BE2C (cell line): Measurements from ENCODE around the gene HOTAIR.

ENCODE experiments used
- DNase-seq: peaks from one replicate; pipeline ENCODE4 v3.0.0-alpha.2; 2020
- H3K27me3 ChIP-seq: fragments of 250-450 bp; sonication (Bioruptor Pico); 2 replicates; pipeline ENCODE4 v1.5.1; 2020; ENCODE audit warnings: mild to moderate bottlenecking
- H3K36me3 ChIP-seq: fragments of 250-450 bp; sonication (Bioruptor Pico); 2 replicates; pipeline ENCODE4 v1.5.1; 2020; ENCODE audit warnings: mild to moderate bottlenecking
- H3K4me1 ChIP-seq: fragments of 250-450 bp; sonication (Bioruptor Pico); 2 replicates; pipeline ENCODE4 v1.5.1; 2020
- H3K4me3 ChIP-seq: 2 replicates; pipeline ENCODE4 v1.5.1; 2011; ENCODE audit warnings: low read depth, low read length
- H3K9me3 ChIP-seq: fragments of 250-450 bp; sonication (Bioruptor Pico); 2 replicates; pipeline ENCODE4 v1.5.1; 2020
- TF ChIP-seq, protein P1 (sequence below): IDR thresholded peaks from 2 replicates; pipeline ENCODE4 v1.5.1; 2012; ENCODE audit warnings: mild to moderate bottlenecking, low read depth, low read length

HOTAIR gene

DNA sequence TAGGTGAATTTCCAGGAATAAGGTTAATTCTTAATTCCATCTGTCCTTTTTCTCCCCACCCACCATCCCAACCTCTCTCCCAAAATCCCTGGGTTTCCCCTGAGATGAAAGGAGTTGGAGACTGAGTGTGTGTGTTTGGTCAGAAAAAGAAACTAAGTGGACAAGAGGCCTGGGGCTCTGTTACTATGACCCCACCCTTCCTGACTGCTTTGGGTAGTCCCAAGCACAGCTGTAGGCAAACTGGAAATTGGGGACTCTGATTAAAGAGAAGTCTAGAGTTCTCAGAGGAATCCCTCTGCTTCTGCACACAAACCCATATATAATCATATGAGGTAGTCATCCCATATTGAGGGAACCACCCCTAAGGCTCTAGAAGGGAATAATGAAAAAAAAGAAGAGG, 27.0 kb downstream of the HOTAIR start:
- Histone ChIP-seq H3K9me3 (no peaks in the 10 kb centered on the region), H3K4me3 (no peak overlapping the region), H3K4me1 (no peaks in the 10 kb centered on the region; the same call in 1 of the 2 replicates), H3K36me3 (no peaks in the 10 kb centered on the region), H3K27me3 (peaks cover 100% of the 10 kb centered on the region)
- TF ChIP-seq, protein P1, sequence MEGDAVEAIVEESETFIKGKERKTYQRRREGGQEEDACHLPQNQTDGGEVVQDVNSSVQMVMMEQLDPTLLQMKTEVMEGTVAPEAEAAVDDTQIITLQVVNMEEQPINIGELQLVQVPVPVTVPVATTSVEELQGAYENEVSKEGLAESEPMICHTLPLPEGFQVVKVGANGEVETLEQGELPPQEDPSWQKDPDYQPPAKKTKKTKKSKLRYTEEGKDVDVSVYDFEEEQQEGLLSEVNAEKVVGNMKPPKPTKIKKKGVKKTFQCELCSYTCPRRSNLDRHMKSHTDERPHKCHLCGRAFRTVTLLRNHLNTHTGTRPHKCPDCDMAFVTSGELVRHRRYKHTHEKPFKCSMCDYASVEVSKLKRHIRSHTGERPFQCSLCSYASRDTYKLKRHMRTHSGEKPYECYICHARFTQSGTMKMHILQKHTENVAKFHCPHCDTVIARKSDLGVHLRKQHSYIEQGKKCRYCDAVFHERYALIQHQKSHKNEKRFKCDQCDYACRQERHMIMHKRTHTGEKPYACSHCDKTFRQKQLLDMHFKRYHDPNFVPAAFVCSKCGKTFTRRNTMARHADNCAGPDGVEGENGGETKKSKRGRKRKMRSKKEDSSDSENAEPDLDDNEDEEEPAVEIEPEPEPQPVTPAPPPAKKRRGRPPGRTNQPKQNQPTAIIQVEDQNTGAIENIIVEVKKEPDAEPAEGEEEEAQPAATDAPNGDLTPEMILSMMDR: no peak
- no peak for DNase-seq

DNA sequence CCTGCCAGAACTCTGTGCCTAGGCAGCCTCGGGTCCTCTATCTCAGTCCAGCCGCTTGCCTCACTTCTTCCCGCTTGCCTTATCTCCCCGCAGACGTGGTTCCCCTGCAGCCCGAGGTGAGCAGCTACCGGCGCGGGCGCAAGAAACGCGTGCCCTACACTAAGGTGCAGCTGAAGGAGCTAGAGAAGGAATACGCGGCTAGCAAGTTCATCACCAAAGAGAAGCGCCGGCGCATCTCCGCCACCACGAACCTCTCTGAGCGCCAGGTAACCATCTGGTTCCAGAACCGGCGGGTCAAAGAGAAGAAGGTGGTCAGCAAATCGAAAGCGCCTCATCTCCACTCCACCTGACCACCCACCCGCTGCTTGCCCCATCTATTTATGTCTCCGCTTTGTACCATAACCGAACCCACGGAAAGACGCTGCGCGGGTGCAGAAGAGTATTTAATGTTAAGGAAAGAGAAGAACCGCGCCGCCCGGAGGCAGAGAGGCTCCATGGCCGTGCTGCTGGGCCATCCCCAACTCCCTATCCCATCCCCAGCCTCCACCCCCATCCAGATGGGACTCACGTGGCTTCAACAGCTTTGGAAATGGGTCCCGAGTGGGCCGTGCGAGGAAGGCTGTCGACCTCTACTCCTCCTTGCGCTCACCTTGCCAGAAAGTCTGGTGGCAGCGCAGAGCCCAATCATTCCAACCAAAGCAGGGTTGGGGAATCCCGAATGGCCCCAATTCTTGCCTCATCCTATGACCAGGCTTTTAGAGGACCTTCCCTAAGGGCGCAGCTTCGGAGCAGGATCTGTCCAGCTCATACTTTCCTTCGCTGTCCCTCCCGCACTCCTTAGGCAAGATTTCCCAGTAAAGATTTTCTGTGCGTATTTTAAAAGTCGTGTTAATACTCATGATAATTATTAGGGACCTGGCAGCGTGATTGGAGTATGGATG, 29.6 kb downstream of the HOTAIR start:
- Histone ChIP-seq H3K36me3 (no peaks in the 10 kb centered on the region), H3K4me1 (no peaks in the 10 kb centered on the region), H3K9me3 (no peaks in the 10 kb centered on the region), H3K27me3 (peaks cover 96% of the 10 kb centered on the region), H3K4me3 (no peak overlapping the region)
- no peak for DNase-seq
- TF ChIP-seq, protein P1: no peak

GRCh38 chr12:53944209-53944608, 30.5 kb downstream of the HOTAIR start:
- H3K9me3 ChIP-seq: no peaks in the 10 kb centered on the region
- no peaks in the 10 kb centered on the region for H3K36me3 ChIP-seq
- H3K27me3 ChIP-seq: peaks cover 96% of the 10 kb centered on the region
- TF ChIP-seq, protein P1: no peak
- no peak overlapping the region for H3K4me3 ChIP-seq
- H3K4me1 ChIP-seq: no peaks in the 10 kb centered on the region
- DNase-seq: no peak

GRCh38 chr12:53942467-53942997, 32.2 kb downstream of the HOTAIR start:
- Histone ChIP-seq H3K9me3 (no peaks in the 10 kb centered on the region), H3K27me3 (peaks cover 96% of the 10 kb centered on the region), H3K36me3 (no peaks in the 10 kb centered on the region), H3K4me3 (no peak overlapping the region), H3K4me1 (no peaks in the 10 kb centered on the region)
- TF ChIP-seq, protein P1: no peak
- DNase-seq: no peak

GRCh38 chr12:53941750-53942149, 33.0 kb downstream of the HOTAIR start:
- no peak overlapping the region for H3K4me3 ChIP-seq

More at GRCh38 chr12:53941750-53942149, 33.0 kb downstream of the HOTAIR start:
- TF ChIP-seq, protein P1: no peak
- Histone ChIP-seq H3K27me3 (peaks cover 96% of the 10 kb centered on the region), H3K36me3 (no peaks in the 10 kb centered on the region), H3K4me1 (no peaks in the 10 kb centered on the region), H3K9me3 (no peaks in the 10 kb centered on the region)
- DNase-seq: no peak
